ENCODE data around the gene TNFRSF6B.
A peak's percentile ranks its signal among the peaks of the same experiment; 100 is the strongest.
"Not testable (repeated sequence)": the region's sequence is repeated elsewhere in the genome, so short reads cannot be mapped to it uniquely, and the experiment has no call there.

TNFRSF6B gene

DNA sequence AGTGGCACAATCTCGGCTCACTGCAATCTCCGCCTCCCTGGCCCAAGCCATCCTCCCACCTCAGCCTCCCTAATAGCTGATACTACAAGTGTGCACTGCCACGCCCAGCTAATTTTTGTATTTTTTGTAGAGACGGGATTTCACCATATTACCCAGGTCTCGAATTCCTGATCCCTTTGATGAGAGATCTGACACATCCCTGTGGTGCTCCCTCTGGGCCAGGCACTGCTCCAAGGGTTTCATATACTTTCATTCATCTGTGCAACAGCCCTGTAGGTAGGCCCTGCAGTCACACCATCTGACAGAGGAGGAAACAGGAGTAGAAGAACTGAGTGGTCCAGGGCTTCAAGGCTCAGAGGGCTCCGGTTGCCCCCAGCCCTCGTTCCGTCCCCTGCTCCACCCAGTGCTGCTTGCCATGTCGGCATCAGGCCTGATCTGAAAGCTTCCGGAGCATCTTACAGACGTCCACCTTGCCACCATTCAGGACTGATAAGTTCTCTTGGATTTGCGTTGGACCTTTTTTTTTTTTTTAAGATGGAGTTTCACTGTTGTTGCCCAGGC lies 14.7 kb downstream of the TNFRSF6B start:
- no peaks in the 10 kb centered on the region for H3K27me3 ChIP-seq (replicated peaks in 2 of 5; ENCODE audit: control insufficient read depth in 4 of 5, insufficient read depth in 5 of 5, low read length in 4 of 5)
- ChIA-PET CTCF (interaction anchor here (0.6 to 0.9 kb wide), 2 partner anchors 14 to 17 kb away, joined by 3 read pairs; no protein-coding TSS in a partner anchor), POLR2A (no interaction called here)
- H3K4me1 ChIP-seq (ENCODE audit: control extremely low read depth in 1 of 4, control insufficient read depth in 4 of 4, insufficient read depth in 4 of 4, low read length in 3 of 4): peaks cover 5 to 26% (median 21%) of the 10 kb centered on the region in 4 experiments
- peaks cover 7 to 41% (median 36%) of the 10 kb centered on the region in 4 experiments for H3K36me3 ChIP-seq (ENCODE audit: control insufficient read depth in 4 of 4, insufficient read depth in 4 of 4, low read length in 3 of 4)
- DNase-seq: no peak
- peaks cover 6 to 14% (median 11%) of the 10 kb centered on the region in 5 experiments for H3K9me3 ChIP-seq (ENCODE audit: control extremely low read depth in 1 of 5, control insufficient read depth in 4 of 5, insufficient read depth in 2 of 5, low read depth in 1 of 5, low read length in 4 of 5)
- no peak overlapping the region for H3K4me3 ChIP-seq (ENCODE audit: control insufficient read depth in 1 of 7, extremely low read depth in 1 of 7, insufficient read depth in 4 of 7, low read depth in 2 of 7, low read length in 6 of 7)
- H3K27ac ChIP-seq (ENCODE audit: insufficient read depth in 1 of 2, low read depth in 1 of 2, low read length in 2 of 2, poor library complexity in 1 of 2, severe bottlenecking in 2 of 2): no peak overlapping the region
- 85% methylated on average over 9 of the region's 12 CpGs for WGBS (ENCODE audit: insufficient coverage)

GRCh38 chr20:63712191-63712590 lies 15.7 kb downstream of the TNFRSF6B start:
- Histone ChIP-seq H3K36me3 (ENCODE audit: control insufficient read depth in 4 of 4, insufficient read depth in 4 of 4, low read length in 3 of 4) (peaks cover 9 to 44% (median 36%) of the 10 kb centered on the region in 4 experiments), H3K27me3 (replicated peaks in 2 of 5; ENCODE audit: control insufficient read depth in 4 of 5, insufficient read depth in 5 of 5, low read length in 4 of 5) (no peaks in the 10 kb centered on the region), H3K27ac (ENCODE audit: insufficient read depth in 1 of 2, low read depth in 1 of 2, low read length in 2 of 2, poor library complexity in 1 of 2, severe bottlenecking in 2 of 2) (no peak overlapping the region), H3K4me3 (ENCODE audit: control insufficient read depth in 1 of 7, extremely low read depth in 1 of 7, insufficient read depth in 4 of 7, low read depth in 2 of 7, low read length in 6 of 7) (no peak overlapping the region), H3K9me3 (ENCODE audit: control extremely low read depth in 1 of 5, control insufficient read depth in 4 of 5, insufficient read depth in 2 of 5, low read depth in 1 of 5, low read length in 4 of 5) (peaks cover 6 to 14% (median 12%) of the 10 kb centered on the region in 5 experiments), H3K4me1 (ENCODE audit: control extremely low read depth in 1 of 4, control insufficient read depth in 4 of 4, insufficient read depth in 4 of 4, low read length in 3 of 4) (peaks cover 0 to 16% (median 11%) of the 10 kb centered on the region in 4 experiments)
- WGBS (ENCODE audit: insufficient coverage): no CpG with 5 or more reads among the region's 1 CpG
- ChIA-PET POLR2A (interaction anchor here (0.7 kb wide), 1 partner anchor 11 kb away, joined by 3 read pairs; no protein-coding TSS in a partner anchor), CTCF (interaction anchor here (0.6 to 0.9 kb wide), 2 partner anchors 13 to 16 kb away, joined by 3 read pairs; no protein-coding TSS in a partner anchor)
- no peak for DNase-seq

- H3K4me1 ChIP-seq (ENCODE audit: control extremely low read depth in 1 of 4, control insufficient read depth in 4 of 4, insufficient read depth in 4 of 4, low read length in 3 of 4): no peaks in the 10 kb centered on the region
- WGBS (ENCODE audit: insufficient coverage): 100% methylated on average over 3 of the region's 5 CpGs
- no peak overlapping the region for H3K27ac ChIP-seq (ENCODE audit: insufficient read depth in 1 of 2, low read depth in 1 of 2, low read length in 2 of 2, poor library complexity in 1 of 2, severe bottlenecking in 2 of 2)
- CTCF ChIA-PET: interaction anchor here (1.2 kb wide), 1 partner anchor 9 kb away, joined by 3 read pairs; no protein-coding TSS in a partner anchor
- H3K9me3 ChIP-seq (ENCODE audit: control extremely low read depth in 1 of 5, control insufficient read depth in 4 of 5, insufficient read depth in 2 of 5, low read depth in 1 of 5, low read length in 4 of 5): peaks cover 6 to 25% (median 20%) of the 10 kb centered on the region in 5 experiments
- peaks cover 22 to 62% (median 41%) of the 10 kb centered on the region in 4 experiments for H3K36me3 ChIP-seq (ENCODE audit: control insufficient read depth in 4 of 4, insufficient read depth in 4 of 4, low read length in 3 of 4)
- H3K4me3 ChIP-seq (ENCODE audit: control insufficient read depth in 1 of 7, extremely low read depth in 1 of 7, insufficient read depth in 4 of 7, low read depth in 2 of 7, low read length in 6 of 7): no peak overlapping the region
- peak in 2 of 3 donors; percentile 34 to 56 for DNase-seq
- no peaks in the 10 kb centered on the region for H3K27me3 ChIP-seq (replicated peaks in 2 of 5; ENCODE audit: control insufficient read depth in 4 of 5, insufficient read depth in 5 of 5, low read length in 4 of 5)
- POLR2A ChIA-PET: no interaction called here
These were observed 18.4 kb downstream of the TNFRSF6B start for GRCh38 chr20:63714858-63715257.

DNA sequence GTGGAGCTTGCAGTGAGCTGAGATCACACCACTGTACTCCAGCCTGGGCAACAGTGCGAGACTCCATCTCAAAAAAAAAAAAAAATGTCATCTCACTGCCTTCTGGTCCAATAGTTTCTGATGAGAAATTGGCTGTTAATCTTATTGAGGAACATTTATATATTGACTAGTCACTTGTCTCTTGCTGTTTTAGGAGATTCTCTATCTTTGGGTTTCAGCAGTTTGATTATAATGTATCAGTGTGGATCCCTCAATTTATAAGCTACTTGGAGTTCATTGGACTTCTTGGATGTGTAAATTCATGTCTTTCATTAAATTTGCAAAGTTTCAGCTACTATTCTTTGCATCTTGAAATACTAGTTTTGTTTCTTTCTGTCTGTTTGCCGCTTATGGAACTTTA lies 22.5 kb downstream of the TNFRSF6B start:
- H3K36me3 ChIP-seq (ENCODE audit: control insufficient read depth in 4 of 4, insufficient read depth in 4 of 4, low read length in 3 of 4): peaks cover 17 to 63% (median 32%) of the 10 kb centered on the region in 4 experiments
- H3K4me1 ChIP-seq (ENCODE audit: control extremely low read depth in 1 of 4, control insufficient read depth in 4 of 4, insufficient read depth in 4 of 4, low read length in 3 of 4): no peaks in the 10 kb centered on the region
- CTCF ChIA-PET: interaction anchor here (0.6 to 1.3 kb wide), 3 partner anchors 9 to 119 kb away, joined by 3 to 4 read pairs (median 3); no protein-coding TSS in a partner anchor
- peaks cover 5 to 22% (median 20%) of the 10 kb centered on the region in 5 experiments for H3K9me3 ChIP-seq (ENCODE audit: control extremely low read depth in 1 of 5, control insufficient read depth in 4 of 5, insufficient read depth in 2 of 5, low read depth in 1 of 5, low read length in 4 of 5)
- no CpG with 5 or more reads among the region's 2 CpGs for WGBS (ENCODE audit: insufficient coverage)
- peak in 2 of 3 donors; percentile 33 to 45 for DNase-seq
- POLR2A ChIA-PET: no interaction called here
- no peak overlapping the region for H3K27ac ChIP-seq (ENCODE audit: insufficient read depth in 1 of 2, low read depth in 1 of 2, low read length in 2 of 2, poor library complexity in 1 of 2, severe bottlenecking in 2 of 2)
- no peak overlapping the region for H3K4me3 ChIP-seq (ENCODE audit: control insufficient read depth in 1 of 7, extremely low read depth in 1 of 7, insufficient read depth in 4 of 7, low read depth in 2 of 7, low read length in 6 of 7)
- H3K27me3 ChIP-seq (replicated peaks in 2 of 5; ENCODE audit: control insufficient read depth in 4 of 5, insufficient read depth in 5 of 5, low read length in 4 of 5): no peaks in the 10 kb centered on the region

GRCh38 chr20:63722967-63723622 lies 26.6 kb downstream of the TNFRSF6B start:
- 100% methylated on average over 2 of the region's 2 CpGs for WGBS (ENCODE audit: insufficient coverage)

GRCh38 chr20:63730189-63730733 lies 33.8 kb downstream of the TNFRSF6B start:
- H3K36me3 ChIP-seq (ENCODE audit: control insufficient read depth in 4 of 4, insufficient read depth in 4 of 4, low read length in 3 of 4): peaks cover 4 to 32% (median 19%) of the 10 kb centered on the region in 4 experiments
- 94% methylated on average over 18 of the region's 18 CpGs for WGBS (ENCODE audit: insufficient coverage)

More at GRCh38 chr20:63722967-63723622, 26.6 kb downstream of the TNFRSF6B start:
- Histone ChIP-seq H3K9me3 (ENCODE audit: control extremely low read depth in 1 of 5, control insufficient read depth in 4 of 5, insufficient read depth in 2 of 5, low read depth in 1 of 5, low read length in 4 of 5) (peaks cover 0 to 19% (median 5%) of the 10 kb centered on the region in 5 experiments), H3K36me3 (ENCODE audit: control insufficient read depth in 4 of 4, insufficient read depth in 4 of 4, low read length in 3 of 4) (peaks cover 8 to 42% (median 14%) of the 10 kb centered on the region in 4 experiments)
- not testable (repeated sequence) for H3K27ac ChIP-seq (ENCODE audit: insufficient read depth in 1 of 2, low read depth in 1 of 2, low read length in 2 of 2, poor library complexity in 1 of 2, severe bottlenecking in 2 of 2); H3K4me1 ChIP-seq (ENCODE audit: control extremely low read depth in 1 of 4, control insufficient read depth in 4 of 4, insufficient read depth in 4 of 4, low read length in 3 of 4); H3K4me3 ChIP-seq (ENCODE audit: control insufficient read depth in 1 of 7, extremely low read depth in 1 of 7, insufficient read depth in 4 of 7, low read depth in 2 of 7, low read length in 6 of 7); H3K27me3 ChIP-seq (replicated peaks in 2 of 5; ENCODE audit: control insufficient read depth in 4 of 5, insufficient read depth in 5 of 5, low read length in 4 of 5); DNase-seq
- POLR2A ChIA-PET: interaction anchor here (0.6 kb wide), 1 partner anchor 15 kb away, joined by 3 read pairs; no protein-coding TSS in a partner anchor
- CTCF ChIA-PET: interaction anchor here (0.8 to 2.7 kb wide), 2 partner anchors 11 to 15 kb away, joined by 3 to 8 read pairs; partner anchors contain the start of genes ARFRP1 and ZGPAT

More at GRCh38 chr20:63730189-63730733, 33.8 kb downstream of the TNFRSF6B start:
- CTCF ChIA-PET; DNase-seq; H3K27ac ChIP-seq (ENCODE audit: insufficient read depth in 1 of 2, low read depth in 1 of 2, low read length in 2 of 2, poor library complexity in 1 of 2, severe bottlenecking in 2 of 2); H3K9me3 ChIP-seq (ENCODE audit: control extremely low read depth in 1 of 5, control insufficient read depth in 4 of 5, insufficient read depth in 2 of 5, low read depth in 1 of 5, low read length in 4 of 5); POLR2A ChIA-PET; H3K27me3 ChIP-seq (replicated peaks in 2 of 5; ENCODE audit: control insufficient read depth in 4 of 5, insufficient read depth in 5 of 5, low read length in 4 of 5); H3K4me3 ChIP-seq (ENCODE audit: control insufficient read depth in 1 of 7, extremely low read depth in 1 of 7, insufficient read depth in 4 of 7, low read depth in 2 of 7, low read length in 6 of 7): not testable (repeated sequence)
- H3K4me1 ChIP-seq (ENCODE audit: control extremely low read depth in 1 of 4, control insufficient read depth in 4 of 4, insufficient read depth in 4 of 4, low read length in 3 of 4): peaks cover 0 to 28% (median 20%) of the 10 kb centered on the region in 4 experiments

All from common myeloid progenitor, CD34-positive (primary cell).